ENCODE data around the gene CFAP46.
"Not testable (repeated sequence)": the region's sequence is repeated elsewhere in the genome, so short reads cannot be mapped to it uniquely, and the experiment has no call there.

The CFAP46 gene

DNA sequence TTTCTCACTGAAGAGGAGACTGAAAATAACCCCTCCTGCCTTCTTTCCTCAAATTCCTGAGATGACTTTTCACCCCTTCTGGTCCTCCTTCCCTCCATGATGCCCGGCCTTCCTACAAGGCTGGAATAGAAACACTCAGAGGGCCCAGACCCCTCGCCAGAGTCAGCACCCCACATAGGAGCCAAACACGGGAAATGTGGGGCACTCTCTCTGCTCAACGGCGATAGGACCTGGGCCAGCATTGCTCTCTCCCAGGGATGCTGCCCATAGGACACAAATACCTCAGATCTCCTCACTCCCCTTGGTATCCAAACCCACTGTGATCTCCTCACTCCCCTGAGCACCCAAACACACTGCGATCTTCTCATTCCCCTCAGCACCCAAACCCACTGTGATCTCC lies 7.4 kb downstream of the CFAP46 start:
- intact Hi-C loops (cut with DNase I): no loop called here
- no peak for DNase-seq

- DNase-seq: no peak
- intact Hi-C loops (cut with DNase I): no loop called here
Observed at GRCh38 chr10:132933308-132934042, 8.9 kb downstream of the CFAP46 start.

- DNase-seq: no peak
- intact Hi-C loops (cut with DNase I): no loop called here
Observed at GRCh38 chr10:132932461-132933307, 9.7 kb downstream of the CFAP46 start.

DNA sequence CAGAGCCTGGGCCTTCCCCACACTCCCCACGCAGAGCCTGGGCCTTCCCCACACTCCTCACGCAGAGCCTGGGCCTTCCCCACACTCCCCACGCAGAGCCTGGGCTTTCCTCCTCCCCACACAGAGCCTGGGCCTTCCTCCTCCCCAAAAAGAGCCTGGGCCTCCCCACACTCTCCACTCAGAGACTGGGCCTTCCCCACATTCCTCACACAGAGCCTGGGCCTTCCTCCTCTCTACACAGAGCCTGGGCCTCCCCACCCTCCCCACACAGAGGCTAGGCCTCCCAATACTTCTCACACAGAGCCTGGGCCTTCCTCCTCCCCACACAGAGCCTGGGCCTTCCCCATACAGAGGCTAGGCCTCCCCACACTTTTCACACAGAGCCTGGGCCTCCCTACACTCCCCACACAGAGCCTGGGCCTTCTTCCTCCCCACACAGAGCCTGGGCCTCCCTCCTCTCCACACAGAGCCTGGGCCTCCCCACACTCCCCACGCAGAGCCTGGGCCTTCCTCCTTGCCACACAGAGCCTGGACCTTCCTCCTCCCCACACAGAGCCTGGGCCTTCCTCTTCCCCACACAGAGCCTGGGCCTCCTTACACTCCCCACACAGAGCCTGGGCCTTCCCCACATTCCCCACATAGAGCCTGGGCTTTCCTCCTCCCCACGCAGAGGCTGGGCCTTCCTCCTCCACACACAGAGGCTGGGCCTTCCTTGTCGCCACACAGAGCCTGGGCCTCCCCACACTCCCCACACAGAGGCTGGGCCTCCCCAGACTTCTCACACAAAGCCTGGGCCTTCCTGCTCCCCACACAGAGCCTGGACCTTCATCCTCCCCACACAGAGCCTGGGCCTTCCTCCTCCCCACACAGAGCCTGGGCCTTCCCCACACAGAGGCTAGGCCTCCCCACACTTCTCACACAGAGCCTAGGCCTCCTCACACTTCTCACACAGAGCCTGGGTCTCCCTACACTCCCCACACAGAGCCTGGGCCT lies 10.8 kb downstream of the CFAP46 start:
- DNase-seq; intact Hi-C loops (cut with DNase I): not testable (repeated sequence)

DNA sequence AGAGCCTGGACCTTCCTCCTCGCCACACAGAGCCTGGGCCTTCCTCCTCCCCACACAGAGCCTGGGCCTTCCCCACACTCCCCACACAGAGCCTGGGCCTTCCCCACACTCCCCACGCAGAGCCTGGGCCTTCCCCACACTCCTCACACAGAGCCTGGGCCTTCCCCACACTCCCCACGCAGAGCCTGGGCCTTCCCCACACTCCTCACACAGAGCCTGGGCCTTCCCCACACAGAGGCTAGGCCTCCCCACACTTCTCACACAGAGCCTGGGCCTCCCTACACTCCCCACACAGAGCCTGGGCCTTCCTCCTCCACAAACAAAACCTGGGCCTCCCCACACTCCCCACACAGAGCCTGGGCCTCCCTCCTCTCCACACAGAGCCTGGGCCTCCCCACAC lies 11.7 kb downstream of the CFAP46 start:
- intact Hi-C loops (cut with DNase I); DNase-seq: not testable (repeated sequence)

- intact Hi-C loops (cut with DNase I): no loop called here
- DNase-seq: no peak
Observed at GRCh38 chr10:132929953-132930548, 12.3 kb downstream of the CFAP46 start.

DNA sequence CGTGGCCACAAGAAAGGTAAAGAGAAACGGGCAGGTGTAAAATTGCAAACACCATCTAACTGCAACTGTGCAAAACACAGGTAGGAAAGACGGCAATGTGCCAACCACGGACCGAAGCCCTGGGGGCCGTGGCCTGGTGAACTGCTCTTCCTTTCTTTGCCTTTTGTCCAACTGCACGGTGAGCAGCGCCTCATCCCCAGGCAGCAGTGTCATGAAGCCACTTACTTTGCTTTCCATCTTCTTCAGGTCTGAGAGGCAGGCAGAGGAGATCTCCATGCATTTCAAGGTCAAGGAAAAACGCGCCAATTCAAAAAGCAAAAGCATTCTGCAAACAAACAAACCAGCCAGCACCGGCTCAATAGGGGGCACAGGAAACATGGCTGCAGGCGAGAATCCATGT lies 12.9 kb downstream of the CFAP46 start:
- DNase-seq: no peak
- intact Hi-C loops (cut with DNase I): no loop called here

DNA sequence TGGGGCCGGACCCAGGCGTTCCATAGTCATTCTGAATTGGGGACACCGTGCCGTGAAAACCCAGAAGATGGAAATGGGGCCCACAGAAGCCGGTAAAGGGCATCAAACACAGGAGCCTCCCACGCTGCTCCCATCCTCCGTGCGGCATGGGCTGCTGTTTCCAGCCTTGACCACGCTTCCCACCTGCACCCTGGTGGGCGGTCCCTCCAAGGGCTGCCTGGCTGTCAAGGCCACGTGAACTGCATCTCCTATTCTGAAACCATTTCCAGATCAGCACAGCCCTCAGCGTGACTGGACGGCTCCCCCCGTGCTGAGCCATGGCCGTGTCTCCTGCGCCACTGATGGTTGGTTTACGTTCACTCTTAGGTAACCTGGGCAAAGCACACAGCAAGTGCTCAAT lies 14.1 kb downstream of the CFAP46 start:
- intact Hi-C loops (cut with DNase I): no loop called here
- no peak for DNase-seq

GRCh38 chr10:132927824-132928223 lies 14.5 kb downstream of the CFAP46 start:
- intact Hi-C loops (cut with DNase I): no loop called here
- no peak for DNase-seq

DNA sequence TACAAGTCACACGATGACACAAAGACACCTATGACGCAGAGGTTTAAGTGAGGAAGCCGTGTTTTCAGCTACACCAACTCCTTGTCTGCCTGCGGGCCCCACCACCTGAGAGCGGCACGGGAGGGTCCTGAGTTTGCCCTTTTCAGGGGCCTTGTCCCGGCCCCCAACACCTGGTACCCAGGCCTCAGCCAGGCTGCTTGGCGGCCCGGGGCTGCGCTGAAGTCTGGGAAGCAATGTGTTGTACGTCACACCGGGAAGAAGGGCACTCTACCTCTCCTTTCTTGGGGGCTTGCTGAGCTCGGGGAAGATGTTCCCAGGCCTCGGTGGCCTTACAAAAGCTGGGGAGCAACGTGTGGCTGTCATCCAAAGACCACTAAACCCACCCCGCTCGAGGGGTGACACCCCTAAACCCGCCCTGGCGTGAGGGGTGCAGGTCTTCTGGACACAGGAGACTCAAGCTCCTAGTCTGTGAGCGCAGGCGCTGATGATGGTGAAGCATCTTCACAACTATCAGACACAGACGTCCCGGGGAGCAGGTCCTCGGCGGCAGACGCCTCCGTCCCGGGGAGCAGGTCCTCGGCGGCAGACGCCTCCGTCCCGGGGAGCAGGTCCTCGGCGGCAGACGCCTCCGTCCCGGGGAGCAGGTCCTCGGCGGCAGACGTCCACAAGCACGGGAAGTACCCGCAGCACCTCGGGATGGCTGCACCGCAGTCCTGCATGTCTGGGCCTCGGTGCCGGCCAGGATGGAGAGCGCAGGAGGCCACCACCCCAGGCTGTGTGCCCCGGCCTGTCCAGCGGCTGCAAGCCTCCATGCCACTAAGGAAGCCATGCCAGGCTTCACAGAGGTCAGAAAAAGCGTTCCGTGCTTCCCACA lies 15.4 kb downstream of the CFAP46 start:
- intact Hi-C loops (cut with DNase I): no loop called here
- no peak for DNase-seq

- intact Hi-C loops (cut with DNase I): no loop called here
- DNase-seq: no peak
Observed at GRCh38 chr10:132926070-132926469, 16.3 kb downstream of the CFAP46 start.

- intact Hi-C loops (cut with DNase I): no loop called here
- no peak for DNase-seq
Observed at GRCh38 chr10:132925614-132926013, 16.8 kb downstream of the CFAP46 start.

DNA sequence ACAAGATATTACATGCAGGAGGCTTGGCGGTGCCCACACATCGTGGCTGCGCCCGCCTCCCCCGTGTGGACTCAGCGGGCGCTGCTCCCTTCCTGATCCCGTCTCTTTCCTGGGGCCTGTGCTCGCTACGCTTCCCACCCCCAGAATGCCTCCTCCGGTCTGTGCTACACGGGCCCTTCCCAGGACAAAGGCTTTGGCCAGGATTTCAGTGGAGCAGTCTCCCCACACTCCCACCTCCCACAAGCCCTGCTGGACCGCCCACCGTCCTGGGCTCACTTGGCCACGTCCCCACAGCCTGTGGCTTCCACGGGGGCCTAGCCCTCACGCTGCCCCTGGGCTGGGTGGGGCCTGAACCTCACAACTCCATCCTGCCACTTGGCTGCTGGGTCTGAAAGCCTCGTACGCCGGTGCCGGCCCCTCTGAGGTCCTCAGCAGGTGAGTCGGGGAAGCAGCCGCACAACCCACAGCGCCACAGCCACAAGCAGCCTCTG lies 17.3 kb downstream of the CFAP46 start:
- intact Hi-C loops (cut with DNase I): no loop called here

DNA sequence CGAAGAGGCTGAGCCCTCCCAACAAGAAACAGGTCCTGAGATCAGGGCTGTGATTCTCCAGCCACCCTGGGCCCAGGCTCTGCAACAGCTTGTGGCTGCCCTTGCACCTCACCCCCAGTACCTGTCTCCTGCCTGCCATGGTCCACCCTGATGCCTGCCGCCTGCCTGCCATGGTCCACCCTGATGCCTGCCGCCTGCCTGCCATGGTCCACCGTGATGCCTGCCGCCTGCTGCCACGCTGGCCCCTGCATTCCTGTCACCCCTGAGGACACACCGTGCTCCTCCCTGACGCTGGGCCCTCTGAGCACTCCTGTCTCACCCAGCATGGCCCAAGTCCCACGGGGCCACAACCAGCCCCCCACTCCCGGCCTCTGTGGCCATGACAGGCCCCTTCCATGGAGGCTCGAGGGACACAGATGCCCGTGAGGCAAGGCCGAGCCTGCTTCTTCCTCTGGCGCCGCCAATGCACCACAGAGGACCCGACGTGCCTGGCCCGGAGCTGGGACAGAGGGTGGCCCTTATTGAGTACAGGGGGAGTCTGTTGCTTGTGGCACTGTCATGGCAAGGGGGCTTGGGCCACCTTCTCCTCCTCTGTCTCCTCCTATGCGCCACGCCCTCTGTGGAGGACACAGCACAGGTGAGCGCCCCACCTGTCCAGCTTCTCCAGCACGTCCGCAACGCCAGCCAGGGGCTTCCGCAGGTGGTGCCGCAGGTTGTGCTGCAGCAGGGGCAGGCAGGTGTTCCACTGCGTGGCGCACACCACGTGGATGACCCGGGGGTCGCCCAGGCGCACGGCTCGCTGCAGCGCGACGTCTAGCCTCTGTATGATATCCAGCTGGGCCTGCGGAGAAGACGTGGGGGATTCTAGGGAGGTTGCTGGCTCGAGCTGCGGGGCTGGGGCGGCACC lies 18.1 kb downstream of the CFAP46 start:
- intact Hi-C loops (cut with DNase I): no loop called here
- DNase-seq: no peak

More for the DNA sequence above, 17.3 kb downstream of the CFAP46 start:
- no peak for DNase-seq

DNA sequence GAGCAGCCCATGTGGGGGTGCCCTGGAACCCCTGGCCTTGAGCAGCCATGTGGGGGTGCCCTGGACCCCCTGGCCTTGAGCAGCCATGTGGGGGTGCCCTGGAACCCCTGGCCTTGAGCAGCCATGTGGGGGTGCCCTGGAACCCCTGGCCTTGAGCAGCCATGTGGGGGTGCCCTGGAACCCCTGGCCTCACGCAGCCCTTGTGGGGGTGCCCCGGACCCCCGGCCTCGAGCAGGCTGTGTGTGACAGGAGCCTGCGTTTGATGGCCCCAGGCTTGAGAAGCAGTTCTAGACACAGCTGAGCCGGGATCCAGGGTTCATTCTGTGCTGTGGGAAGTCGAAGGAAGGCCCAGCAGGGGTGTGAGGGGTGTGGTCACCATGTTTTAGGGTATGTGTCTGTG lies 19.0 kb downstream of the CFAP46 start:
- intact Hi-C loops (cut with DNase I): not testable (repeated sequence)

GRCh38 chr10:132922872-132923271 lies 19.5 kb downstream of the CFAP46 start:
- intact Hi-C loops (cut with DNase I): no loop called here

More for the DNA sequence above, 19.0 kb downstream of the CFAP46 start:
- DNase-seq: not testable (repeated sequence)

More at GRCh38 chr10:132922872-132923271, 19.5 kb downstream of the CFAP46 start:
- no peak for DNase-seq

Data from head of caudate nucleus (tissue), 42 donors.